ENCODE results near the gene RAP1GAP. TPM values are rescaled to one million over a fixed set of nuclear protein-coding genes. Genes with fewer than 3 reads are reported as not detected.

Gene RAP1GAP
- total RNA-seq, 4 donors from 2014 or later = 0.46 to 0.75 TPM; not detected in 2

- in situ Hi-C loops (cut with MboI; ENCODE audit: low sequenced_read_pairs in 4 of 4) = no loop called here
- Histone ChIP-seq H3K27ac (no peak overlapping the region), H3K4me1 (no peaks in the 10 kb centered on the region), H3K9me3 (no peaks in the 10 kb centered on the region), H3K36me3 (no peaks in the 10 kb centered on the region), H3K4me3 (no peak overlapping the region), H3K27me3 (peaks cover 6 to 9% (median 7%) of the 10 kb centered on the region in 3 donors)
- ATAC-seq (no peak), DNase-seq (no peak)
- intact Hi-C loops (cut with DNase I; ENCODE audit: low total_unique reads) = no loop called here
- TF ChIP-seq CTCF (IDR thresholded peaks at IDR 0.05 in 4 of 5, conservative IDR thresholded peaks at IDR 0.05 in 1 of 5) (no peak), POLR2A (IDR thresholded peaks at IDR 0.05) (no peak)
Measured at GRCh38 chr1:21599402-21599801, 69.8 kb downstream of the RAP1GAP start.

DNA sequence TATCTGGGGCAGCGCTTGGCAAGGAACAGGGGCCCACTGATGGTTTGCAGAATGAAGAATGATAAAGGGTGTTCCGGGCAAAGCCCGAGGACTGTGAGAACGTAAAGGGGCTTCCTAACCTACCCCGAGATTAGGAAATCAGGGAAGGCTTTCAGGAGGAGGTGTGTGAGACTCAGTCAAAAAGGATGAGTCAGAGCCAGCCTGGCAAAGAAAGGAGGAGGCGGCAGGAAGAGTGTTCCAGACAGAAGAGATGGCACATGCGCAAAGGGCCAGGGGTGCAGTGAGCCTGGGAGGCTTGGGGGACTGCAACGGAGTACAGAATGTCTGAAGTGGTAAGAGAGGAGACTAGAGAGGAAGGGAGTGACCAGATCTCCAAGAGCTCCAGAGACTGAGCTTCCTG lies 70.3 kb downstream of the RAP1GAP start:
- Histone ChIP-seq H3K27me3 (peaks cover 6 to 9% (median 7%) of the 10 kb centered on the region in 3 donors), H3K4me3 (no peak overlapping the region), H3K9me3 (no peaks in the 10 kb centered on the region), H3K27ac (no peak overlapping the region), H3K4me1 (no peaks in the 10 kb centered on the region), H3K36me3 (no peaks in the 10 kb centered on the region)
- TF ChIP-seq CTCF (IDR thresholded peaks at IDR 0.05 in 4 of 5, conservative IDR thresholded peaks at IDR 0.05 in 1 of 5) (no peak), POLR2A (IDR thresholded peaks at IDR 0.05) (no peak)
- in situ Hi-C loops (cut with MboI; ENCODE audit: low sequenced_read_pairs in 4 of 4) (no loop called here), intact Hi-C loops (cut with DNase I; ENCODE audit: low total_unique reads) (no loop called here)
- ATAC-seq (no peak), DNase-seq (no peak)

GRCh38 chr1:21598417-21598816 lies 70.7 kb downstream of the RAP1GAP start:
- peaks cover 6 to 9% (median 7%) of the 10 kb centered on the region in 3 donors for H3K27me3 ChIP-seq
- H3K36me3 ChIP-seq = no peaks in the 10 kb centered on the region
- ATAC-seq = no peak
- no peak for DNase-seq
- H3K27ac ChIP-seq = no peak overlapping the region
- intact Hi-C loops (cut with DNase I; ENCODE audit: low total_unique reads) (no loop called here), in situ Hi-C loops (cut with MboI; ENCODE audit: low sequenced_read_pairs in 4 of 4) (no loop called here)
- TF ChIP-seq CTCF (IDR thresholded peaks at IDR 0.05 in 4 of 5, conservative IDR thresholded peaks at IDR 0.05 in 1 of 5) (no peak), POLR2A (IDR thresholded peaks at IDR 0.05) (no peak)
- no peaks in the 10 kb centered on the region for H3K4me1 ChIP-seq
- H3K9me3 ChIP-seq = no peaks in the 10 kb centered on the region
- H3K4me3 ChIP-seq = no peak overlapping the region

- ATAC-seq = no peak
- no peak overlapping the region for H3K27ac ChIP-seq
- no peak for DNase-seq
- H3K4me3 ChIP-seq = no peak overlapping the region
- TF ChIP-seq POLR2A (IDR thresholded peaks at IDR 0.05) (no peak), CTCF (IDR thresholded peaks at IDR 0.05 in 4 of 5, conservative IDR thresholded peaks at IDR 0.05 in 1 of 5) (no peak)
- no peaks in the 10 kb centered on the region for H3K4me1 ChIP-seq
- intact Hi-C loops (cut with DNase I; ENCODE audit: low total_unique reads) (no loop called here), in situ Hi-C loops (cut with MboI; ENCODE audit: low sequenced_read_pairs in 4 of 4) (no loop called here)
- H3K36me3 ChIP-seq = no peaks in the 10 kb centered on the region
- H3K27me3 ChIP-seq = peaks cover 6 to 9% (median 7%) of the 10 kb centered on the region in 3 donors
- H3K9me3 ChIP-seq = no peaks in the 10 kb centered on the region
Measured at GRCh38 chr1:21597753-21598152, 71.4 kb downstream of the RAP1GAP start.

- H3K4me1 ChIP-seq = no peaks in the 10 kb centered on the region
- in situ Hi-C loops (cut with MboI; ENCODE audit: low sequenced_read_pairs in 4 of 4) (no loop called here), intact Hi-C loops (cut with DNase I; ENCODE audit: low total_unique reads) (no loop called here)
- no peaks in the 10 kb centered on the region for H3K36me3 ChIP-seq
- H3K9me3 ChIP-seq = no peaks in the 10 kb centered on the region
- H3K4me3 ChIP-seq = no peak overlapping the region
- TF ChIP-seq CTCF (IDR thresholded peaks at IDR 0.05 in 4 of 5, conservative IDR thresholded peaks at IDR 0.05 in 1 of 5) (no peak), POLR2A (IDR thresholded peaks at IDR 0.05) (no peak)
- H3K27ac ChIP-seq = no peak overlapping the region
- ATAC-seq = no peak
- peaks cover 6 to 20% (median 10%) of the 10 kb centered on the region in 3 donors for H3K27me3 ChIP-seq
- DNase-seq = no peak
Measured at GRCh38 chr1:21596628-21597027, 72.5 kb downstream of the RAP1GAP start.

Measured in gastrocnemius medialis (tissue), 4 donors.